ENCODE data around the gene CALB2. TPM values are rescaled to one million over a fixed set of nuclear protein-coding genes. Genes with fewer than 3 reads are reported as not detected.

Gene CALB2
- total RNA-seq, 6 experiments from 2014 or later: not detected

- Histone ChIP-seq H3K36me3 (no peaks in the 10 kb centered on the region), H3K9me3 (no peaks in the 10 kb centered on the region), H3K27ac (no peak overlapping the region), H3K4me3 (no peak overlapping the region), H3K4me1 (peaks cover 0 to 7% (median 2%) of the 10 kb centered on the region in 4 donors), H3K27me3 (peaks cover 0 to 7% of the 10 kb centered on the region in 2 donors)
- ATAC-seq (no peak), DNase-seq (no peak)
- no peak for TF ChIP-seq POLR2A (IDR thresholded peaks at IDR 0.05)
- TF ChIP-seq, protein P1, sequence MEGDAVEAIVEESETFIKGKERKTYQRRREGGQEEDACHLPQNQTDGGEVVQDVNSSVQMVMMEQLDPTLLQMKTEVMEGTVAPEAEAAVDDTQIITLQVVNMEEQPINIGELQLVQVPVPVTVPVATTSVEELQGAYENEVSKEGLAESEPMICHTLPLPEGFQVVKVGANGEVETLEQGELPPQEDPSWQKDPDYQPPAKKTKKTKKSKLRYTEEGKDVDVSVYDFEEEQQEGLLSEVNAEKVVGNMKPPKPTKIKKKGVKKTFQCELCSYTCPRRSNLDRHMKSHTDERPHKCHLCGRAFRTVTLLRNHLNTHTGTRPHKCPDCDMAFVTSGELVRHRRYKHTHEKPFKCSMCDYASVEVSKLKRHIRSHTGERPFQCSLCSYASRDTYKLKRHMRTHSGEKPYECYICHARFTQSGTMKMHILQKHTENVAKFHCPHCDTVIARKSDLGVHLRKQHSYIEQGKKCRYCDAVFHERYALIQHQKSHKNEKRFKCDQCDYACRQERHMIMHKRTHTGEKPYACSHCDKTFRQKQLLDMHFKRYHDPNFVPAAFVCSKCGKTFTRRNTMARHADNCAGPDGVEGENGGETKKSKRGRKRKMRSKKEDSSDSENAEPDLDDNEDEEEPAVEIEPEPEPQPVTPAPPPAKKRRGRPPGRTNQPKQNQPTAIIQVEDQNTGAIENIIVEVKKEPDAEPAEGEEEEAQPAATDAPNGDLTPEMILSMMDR (IDR thresholded peaks at IDR 0.05): no peak
- intact Hi-C loops (cut with DNase I): no loop called here
- 80% methylated on average over 3 of the region's 6 CpGs for WGBS (ENCODE audit: insufficient coverage, low coverage, low lambda C conversion rate, missing lambda C conversion rate)
Measured at GRCh38 chr16:71359431-71359830, 908 bp downstream of the CALB2 start.

- H3K36me3 ChIP-seq: no peaks in the 10 kb centered on the region
- peaks cover 0 to 7% (median 2%) of the 10 kb centered on the region in 4 donors for H3K4me1 ChIP-seq
- no CpG with 5 or more reads among the region's 2 CpGs for WGBS (ENCODE audit: insufficient coverage, low coverage, low lambda C conversion rate, missing lambda C conversion rate)
- ATAC-seq (peak in 1 of 4 donors; percentile 31), DNase-seq (no peak)
- H3K9me3 ChIP-seq: no peaks in the 10 kb centered on the region
- no peak overlapping the region for H3K27ac ChIP-seq
- intact Hi-C loops (cut with DNase I): no loop called here
- TF ChIP-seq POLR2A (IDR thresholded peaks at IDR 0.05): no peak
- TF ChIP-seq, protein P1 (IDR thresholded peaks at IDR 0.05): no peak
- peaks cover 0 to 7% of the 10 kb centered on the region in 2 donors for H3K27me3 ChIP-seq
- H3K4me3 ChIP-seq: no peak overlapping the region
Measured at GRCh38 chr16:71360378-71360777, 1.9 kb downstream of the CALB2 start.

DNA sequence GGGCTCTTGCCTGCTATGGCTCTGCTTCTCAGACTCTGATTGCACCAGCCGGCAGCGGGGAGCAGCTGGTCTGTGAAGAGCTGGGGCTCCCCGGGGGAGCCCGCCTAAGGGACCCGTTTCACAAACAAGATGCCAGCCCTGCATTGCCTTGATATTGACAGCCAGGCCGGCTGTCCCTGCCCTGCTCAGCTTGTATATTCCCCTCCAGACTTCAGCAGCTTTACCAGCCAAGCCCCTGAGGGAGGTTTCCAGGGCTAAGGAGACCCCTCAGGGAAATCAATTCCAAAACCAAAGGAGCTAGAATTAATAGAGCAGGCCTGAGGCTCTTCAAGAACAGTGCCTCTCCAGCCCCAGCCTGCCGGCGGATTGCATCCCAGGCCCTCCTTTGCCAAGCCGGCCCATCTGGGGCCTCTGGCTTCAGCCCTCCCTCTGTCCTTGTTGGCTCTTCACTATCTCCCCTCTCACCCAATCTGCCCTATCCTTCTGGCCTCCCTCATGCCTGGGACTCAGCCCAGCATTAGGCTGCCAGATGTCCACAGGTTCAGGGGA, 5.7 kb downstream of the CALB2 start:
- TF ChIP-seq POLR2A (IDR thresholded peaks at IDR 0.05): no peak
- TF ChIP-seq, protein P1 (IDR thresholded peaks at IDR 0.05): no peak
- no peak overlapping the region for H3K27ac ChIP-seq
- no peaks in the 10 kb centered on the region for H3K9me3 ChIP-seq
- no peaks in the 10 kb centered on the region for H3K36me3 ChIP-seq
- intact Hi-C loops (cut with DNase I): no loop called here
- H3K27me3 ChIP-seq: peaks cover 0 to 5% of the 10 kb centered on the region in 2 donors
- H3K4me1 ChIP-seq: no peaks in the 10 kb centered on the region
- no peak for ATAC-seq
- no CpG with 5 or more reads among the region's 9 CpGs for WGBS (ENCODE audit: insufficient coverage, low coverage, low lambda C conversion rate, missing lambda C conversion rate)
- DNase-seq: no peak
- H3K4me3 ChIP-seq: no peak overlapping the region

DNA sequence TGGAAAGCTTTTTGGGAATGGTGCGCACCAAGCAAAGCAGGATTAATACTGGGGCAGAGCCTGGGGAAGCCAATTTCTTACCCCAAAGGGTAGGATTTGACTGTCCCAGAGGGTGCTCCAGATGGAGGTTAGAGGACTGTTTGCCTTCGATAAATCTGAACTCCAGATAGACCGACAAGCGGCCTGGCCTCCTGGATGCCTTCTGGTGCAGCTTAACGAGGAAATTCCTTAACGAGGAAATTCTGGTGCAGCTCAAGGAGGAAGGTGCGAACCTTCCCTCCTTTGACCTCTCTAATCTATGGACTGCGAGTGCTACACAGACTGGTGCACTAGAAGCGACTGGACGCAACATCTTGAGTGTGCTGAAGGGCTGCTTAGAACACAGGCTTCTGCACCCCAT, 6.5 kb downstream of the CALB2 start:
- no peaks in the 10 kb centered on the region for H3K36me3 ChIP-seq
- intact Hi-C loops (cut with DNase I): no loop called here
- H3K4me1 ChIP-seq: no peaks in the 10 kb centered on the region
- no peak for DNase-seq
- H3K4me3 ChIP-seq: no peak overlapping the region
- no peak overlapping the region for H3K27ac ChIP-seq
- no peaks in the 10 kb centered on the region for H3K9me3 ChIP-seq
- TF ChIP-seq, protein P1 (IDR thresholded peaks at IDR 0.05): no peak
- no peak for TF ChIP-seq POLR2A (IDR thresholded peaks at IDR 0.05)
- H3K27me3 ChIP-seq: no peaks in the 10 kb centered on the region
- 46% methylated on average over 4 of the region's 10 CpGs for WGBS (ENCODE audit: insufficient coverage, low coverage, low lambda C conversion rate, missing lambda C conversion rate)
- no peak for ATAC-seq

Measured in right lobe of liver (tissue), 6 donors.